HCT116 (cell line): ENCODE data around the gene ADGRL3. TPM values are rescaled to one million over a fixed set of nuclear protein-coding genes. Genes with fewer than 3 reads are reported as not detected.

Experiments used
- ATAC-seq: fragments of 200-7000 bp; cut with Tn5 transposase; 2 replicates; pipeline ENCODE4 v1.9.1; 2020; ENCODE audit warnings: mild to moderate bottlenecking, moderate library complexity
- BruUV-seq: library from RNA; stranded (reverse); fragments of 400-500 nt; replicated peaks from 2 replicates; lab custom pipeline; 2021; lab: Mats Ljungman, UMichigan
- CTCF ChIA-PET: fragments of 300-600 bp; sonication (Branson Sonifier 250); formaldehyde crosslinking; loops from one replicate; lab custom pipeline; 2021; ENCODE audit warnings: antibody characterized with exemption; lab: Charles Lee
- POLR2A ChIA-PET: fragments of 300-600, 350-600 bp; sonication (Branson Sonifier 250); formaldehyde crosslinking; loops from one replicate; lab custom pipeline; 2021; ENCODE audit warnings: antibody characterized with exemption; lab: Charles Lee
- RAD21 ChIA-PET, 2 experiments: fragments of 300-600 bp; sonication (Branson Sonifier 250); formaldehyde crosslinking; loops; one replicate each; lab custom pipeline; 2023; ENCODE audit warnings: low total read pairs in 2 of 2; ENCODE audit not compliant: uncharacterized antibody in 2 of 2, unreplicated experiment in 2 of 2, low non-redundant PET in 1 of 2; lab: Charles Lee
- DNase-seq: peaks from one replicate; pipeline ENCODE4 v3.0.0-alpha.2; 2010; ENCODE audit warnings: low read depth, low spot score
- H2AFZ ChIP-seq: fragments of 200-600 bp; shearing (Covaris generic), sonication (generic); 2 replicates; pipeline ENCODE4 v1.6.1; 2017; ENCODE audit warnings: low read depth, mixed run types, mixed read lengths, antibody characterized with exemption, low read length; ENCODE audit not compliant: poor library complexity, severe bottlenecking
- H3K27ac ChIP-seq: 2 replicates; pipeline ENCODE4 v1.5.1; 2012; ENCODE audit warnings: low read depth, low read length
- H3K27me3 ChIP-seq: fragments of 200-600 bp; sonication (generic); 2 replicates; pipeline ENCODE4 v1.6.1; 2016; ENCODE audit warnings: mixed run types, low read length, mixed read lengths; ENCODE audit not compliant: insufficient read depth
- H3K36me3 ChIP-seq, 2 experiments: fragments of 200-500 bp in 1 of 2; fragments of 200-600 bp in 1 of 2; sonication (Bioruptor generic) in 1 of 2; sonication (generic) in 1 of 2; 2 replicates each; pipeline versions ENCODE4 v1.5.1 to v1.6.1; 2014 to 2016; ENCODE audit warnings: low read length in 2 of 2, inconsistent platforms in 1 of 2, mixed read lengths in 1 of 2, mixed run types in 1 of 2; ENCODE audit not compliant: insufficient read depth in 2 of 2, control insufficient read depth in 1 of 2
- H3K4me1 ChIP-seq, 2 experiments: fragments of 200-600 bp in 1 of 2; sonication (generic) in 1 of 2; 2 replicates each; pipeline versions ENCODE4 v1.5.1 to v1.6.1; 2012 to 2017; ENCODE audit warnings: low read length in 2 of 2, inconsistent platforms in 1 of 2, mild to moderate bottlenecking in 1 of 2, mixed read lengths in 1 of 2, mixed run types in 1 of 2, moderate library complexity in 1 of 2; ENCODE audit not compliant: insufficient read depth in 2 of 2, control insufficient read depth in 1 of 2
- H3K4me2 ChIP-seq: fragments of 200-600 bp; sonication (generic); 2 replicates; pipeline ENCODE4 v1.6.1; 2017; ENCODE audit warnings: mixed run types, low read length, mixed read lengths
- H3K4me3 ChIP-seq, 2 experiments: fragments of 200-600 bp in 1 of 2; sonication (generic) in 1 of 2; replicated peaks in 1 of 2; 2 replicates each; pipeline ENCODE4 v1.5.1; 2011 to 2016; ENCODE audit warnings: low read length in 2 of 2, control low read depth in 1 of 2, low read depth in 1 of 2, mild to moderate bottlenecking in 1 of 2, mixed read lengths in 1 of 2, mixed run types in 1 of 2
- H3K79me2 ChIP-seq: fragments of 200-600 bp; sonication (generic); 2 replicates; pipeline ENCODE4 v1.6.1; 2017; ENCODE audit warnings: mild to moderate bottlenecking, mixed run types, low read length, moderate library complexity, mixed read lengths; ENCODE audit not compliant: insufficient read depth
- H3K9ac ChIP-seq: fragments of 200-600 bp; sonication (generic); 2 replicates; pipeline ENCODE4 v1.6.1; 2016; ENCODE audit warnings: low read length, mixed read lengths
- H3K9me2 ChIP-seq: fragments of 200-600 bp; sonication (generic), shearing (Covaris generic); 2 replicates; pipeline ENCODE4 v1.6.1; 2017; ENCODE audit warnings: mixed run types, mild to moderate bottlenecking, moderate library complexity; ENCODE audit not compliant: insufficient read depth
- H3K9me3 ChIP-seq, 2 experiments: fragments of 200-500 bp in 1 of 2; fragments of 200-600 bp in 1 of 2; sonication (Bioruptor generic) in 1 of 2; sonication (generic) in 1 of 2; 2 replicates each; pipeline ENCODE4 v1.6.1; 2014 to 2017; ENCODE audit warnings: low read length in 2 of 2, mixed read lengths in 2 of 2, inconsistent platforms in 1 of 2, low read depth in 1 of 2, mild to moderate bottlenecking in 1 of 2, mixed run types in 1 of 2, moderate library complexity in 1 of 2; ENCODE audit not compliant: control insufficient read depth in 1 of 2, insufficient read depth in 1 of 2
- H4K20me1 ChIP-seq: fragments of 200-600 bp; sonication (generic), shearing (Covaris generic); 2 replicates; pipeline ENCODE4 v1.6.1; 2017; ENCODE audit warnings: mixed run types, mild to moderate bottlenecking, moderate library complexity; ENCODE audit not compliant: insufficient read depth
- CBX3 ChIP-seq: IDR thresholded peaks from 2 replicates; pipeline ENCODE4 v1.6.1; 2012; ENCODE audit warnings: low read depth
- CEBPB ChIP-seq: IDR thresholded peaks from 2 replicates; pipeline ENCODE4 v1.6.1; 2012; ENCODE audit warnings: low read depth
- CTCF ChIP-seq, 3 experiments: fragments of 200-600 bp in 1 of 3; sonication (generic) in 1 of 3; IDR thresholded peaks in 2 of 3; conservative IDR thresholded peaks in 1 of 3; 2 replicates each; pipeline ENCODE4 v1.5.1; 2012 to 2017; ENCODE audit warnings: low read depth in 2 of 3, low read length in 2 of 3, antibody characterized with exemption in 1 of 3, borderline replicate concordance in 1 of 3, control low read depth in 1 of 3, mild to moderate bottlenecking in 1 of 3, mixed read lengths in 1 of 3, mixed run types in 1 of 3, moderate library complexity in 1 of 3; ENCODE audit not compliant: insufficient read depth in 1 of 3
- EGR1 ChIP-seq: IDR thresholded peaks from 2 replicates; pipeline ENCODE4 v1.6.1; 2012; ENCODE audit warnings: low read depth
- EZH2 ChIP-seq: fragments of 200-600 bp; sonication (generic); IDR thresholded peaks from 2 replicates; pipeline ENCODE4 v1.6.1; 2017; ENCODE audit warnings: antibody characterized with exemption, mixed run types
- EZH2phosphoT487 ChIP-seq: fragments of 200-600 bp; IDR thresholded peaks from 2 replicates; pipeline ENCODE4 v1.6.1; 2018; ENCODE audit warnings: antibody characterized with exemption, borderline replicate concordance
- FOSL1 ChIP-seq: IDR thresholded peaks from 2 replicates; pipeline ENCODE4 v1.6.1; 2012; ENCODE audit warnings: low read depth
- JUND ChIP-seq: IDR thresholded peaks from 2 replicates; pipeline ENCODE4 v1.6.1; 2012
- MAX ChIP-seq: IDR thresholded peaks from 2 replicates; pipeline ENCODE4 v1.6.1; 2012
- POLR2AphosphoS5 ChIP-seq: IDR thresholded peaks from 2 replicates; pipeline ENCODE4 v1.6.1; 2011; ENCODE audit warnings: mild to moderate bottlenecking, low read depth, low read length, moderate library complexity
- SIN3A ChIP-seq: IDR thresholded peaks from 2 replicates; pipeline ENCODE4 v1.6.1; 2012; ENCODE audit warnings: low read depth
- TCF7L2 ChIP-seq: IDR thresholded peaks from 2 replicates; pipeline ENCODE4 v1.7.0; 2011; ENCODE audit warnings: borderline replicate concordance, inconsistent platforms; ENCODE audit not compliant: insufficient read depth, insufficient read length; ENCODE audit errors: extremely low read depth
- YY1 ChIP-seq: IDR thresholded peaks from 2 replicates; pipeline ENCODE4 v1.6.1; 2011; ENCODE audit warnings: low read length, low read depth, moderate library complexity, mild to moderate bottlenecking; ENCODE audit not compliant: insufficient replicate concordance; ENCODE audit errors: extremely low read depth
- ZFX ChIP-seq: fragments of 450-650 bp; IDR thresholded peaks from 2 replicates; pipeline ENCODE4 v1.6.1; 2017
- ZNF274 ChIP-seq: fragments of 200-500 bp; sonication (Bioruptor generic); IDR thresholded peaks from 2 replicates; pipeline ENCODE4 v1.6.1; 2014; ENCODE audit warnings: mild to moderate bottlenecking, low read depth, low read length, inconsistent platforms
- intact Hi-C: fragments of 100-400 bp; cut with micrococcal nuclease; formaldehyde crosslinking; loops from 2 replicates; pipeline ENCODE4 v1.10.0; 2022
- total RNA-seq: library from RNA; stranded (reverse); gene quantifications from one replicate; pipeline ENCODE4 v1.2.1, GENCODE V29; 2021; ENCODE audit not compliant: unreplicated experiment
- TF ChIP-seq, protein P1 (sequence below): IDR thresholded peaks from 2 replicates; pipeline ENCODE4 v1.6.1; 2012

ADGRL3 gene
- total RNA-seq, 1 experiment from 2014 or later: not detected

- Histone ChIP-seq H3K27ac (no peak overlapping the region), H3K9ac (no peak overlapping the region), H3K9me2 (no peaks in the 10 kb centered on the region; the same call in 1 of the 2 replicates), H2AFZ (no peak overlapping the region), H3K79me2 (no peaks in the 10 kb centered on the region), H3K4me1 (no peaks in the 10 kb centered on the region), H3K9me3 (peaks cover 8 to 24% of the 10 kb centered on the region in 2 experiments; a peak in 2 of 4 replicates), H4K20me1 (no peaks in the 10 kb centered on the region), H3K36me3 (no peaks in the 10 kb centered on the region), H3K4me3 (no peak overlapping the region), H3K27me3 (no peaks in the 10 kb centered on the region), H3K4me2 (no peak overlapping the region)
- DNase-seq (no peak), ATAC-seq (no peak)
- intact Hi-C loops: no loop called here
- ChIA-PET CTCF (no interaction called here), POLR2A (no interaction called here), RAD21 (no interaction called here)
- TF ChIP-seq TCF7L2: no peak
- no peak for TF ChIP-seq POLR2AphosphoS5
- TF ChIP-seq JUND: no peak
- no peak for TF ChIP-seq MAX
- TF ChIP-seq EGR1: no peak
- TF ChIP-seq YY1: no peak
- TF ChIP-seq CEBPB: no peak
- no peak for TF ChIP-seq CBX3
- no peak for TF ChIP-seq SIN3A
- TF ChIP-seq ZFX: no peak
- no peak for TF ChIP-seq ZNF274
- TF ChIP-seq CTCF (IDR thresholded peaks at IDR 0.05 in 2 of 3, conservative IDR thresholded peaks at IDR 0.05 in 1 of 3; ENCODE audit: borderline replicate concordance in 1 of 3, insufficient read depth in 1 of 3, low read depth in 2 of 3, low read length in 2 of 3): no peak
- TF ChIP-seq EZH2: no peak
- TF ChIP-seq EZH2phosphoT487: no peak
- TF ChIP-seq FOSL1: no peak
- TF ChIP-seq, protein P1, sequence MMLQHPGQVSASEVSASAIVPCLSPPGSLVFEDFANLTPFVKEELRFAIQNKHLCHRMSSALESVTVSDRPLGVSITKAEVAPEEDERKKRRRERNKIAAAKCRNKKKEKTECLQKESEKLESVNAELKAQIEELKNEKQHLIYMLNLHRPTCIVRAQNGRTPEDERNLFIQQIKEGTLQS: no peak
- no TSS peak for BruUV-seq
Observed at GRCh38 chr4:61596606-61597340, 396.6 kb downstream of the ADGRL3 start.
